TTC549 (cell line): Measurements from ENCODE around the gene DROSHA.
"Not testable (repeated sequence)": the region's sequence is repeated elsewhere in the genome, so short reads cannot be mapped to it uniquely, and the experiment has no call there.

Source experiments
- FAIRE-seq: peaks from 2 replicates; lab custom pipeline; 2012; peaks lifted over from hg19 to GRCh38; lab: Jason Lieb, UNC

The DROSHA gene

GRCh38 chr5:31415009-31415923, 116.6 kb downstream of the DROSHA start:
- FAIRE-seq: no peak

- no peak for FAIRE-seq
Observed at GRCh38 chr5:31413030-31413812, 118.7 kb downstream of the DROSHA start.

GRCh38 chr5:31412324-31412723, 119.6 kb downstream of the DROSHA start:
- no peak for FAIRE-seq

- no peak for FAIRE-seq
Observed at GRCh38 chr5:31410089-31410488, 121.8 kb downstream of the DROSHA start.

GRCh38 chr5:31408814-31409213, 123.1 kb downstream of the DROSHA start:
- no peak for FAIRE-seq

- FAIRE-seq: no peak
Observed at GRCh38 chr5:31407921-31408693, 123.8 kb downstream of the DROSHA start.

- no peak for FAIRE-seq
Observed at GRCh38 chr5:31404325-31404724, 127.6 kb downstream of the DROSHA start.

GRCh38 chr5:31401691-31402090, 130.2 kb downstream of the DROSHA start:
- no peak for FAIRE-seq

- no peak for FAIRE-seq
Observed at GRCh38 chr5:31397926-31398557, 133.9 kb downstream of the DROSHA start.

- FAIRE-seq: no peak
Observed at GRCh38 chr5:31396611-31397295, 135.1 kb downstream of the DROSHA start.

- not testable (repeated sequence) for FAIRE-seq
Observed at GRCh38 chr5:31395450-31396045, 136.3 kb downstream of the DROSHA start.

- no peak for FAIRE-seq
Observed at GRCh38 chr5:31393126-31393525, 138.8 kb downstream of the DROSHA start.

GRCh38 chr5:31392061-31392460, 139.8 kb downstream of the DROSHA start:
- FAIRE-seq: no peak

- no peak for FAIRE-seq
Observed at GRCh38 chr5:31390256-31390655, 141.6 kb downstream of the DROSHA start.

- FAIRE-seq: no peak
Observed at GRCh38 chr5:31385774-31386537, 145.9 kb downstream of the DROSHA start.

GRCh38 chr5:31383734-31384133, 148.2 kb downstream of the DROSHA start:
- FAIRE-seq: no peak

GRCh38 chr5:31382051-31382878, 149.6 kb downstream of the DROSHA start:
- FAIRE-seq: no peak

- FAIRE-seq: no peak
Observed at GRCh38 chr5:31381299-31381698, 150.6 kb downstream of the DROSHA start.

- no peak for FAIRE-seq
Observed at GRCh38 chr5:31380049-31380448, 151.8 kb downstream of the DROSHA start.
